ENCODE measurements around the gene WDR45B.
"Not testable (repeated sequence)": the region's sequence is repeated elsewhere in the genome, so short reads cannot be mapped to it uniquely, and the experiment has no call there.

The WDR45B gene

DNA sequence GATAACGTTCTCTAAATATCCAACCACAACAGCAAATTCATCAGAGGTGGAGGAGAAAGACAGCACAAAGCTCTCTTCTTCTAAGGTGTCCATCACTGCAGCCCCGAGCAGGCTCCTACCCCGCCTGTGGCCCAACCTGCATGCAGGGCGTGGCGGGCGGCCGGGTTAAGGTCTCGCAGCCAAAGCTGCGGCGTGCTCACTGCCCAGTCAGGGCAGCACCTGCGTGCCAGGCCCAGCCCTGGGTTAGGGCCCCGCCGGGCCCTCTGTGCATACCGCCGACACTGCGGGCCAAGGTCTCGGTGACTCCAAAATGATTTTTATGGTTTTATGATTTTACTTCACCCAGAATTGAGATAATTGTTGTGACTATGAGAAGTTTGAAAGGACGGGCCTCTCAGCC, 70.9 kb downstream of the WDR45B start:
- no peak for DNase-seq

DNA sequence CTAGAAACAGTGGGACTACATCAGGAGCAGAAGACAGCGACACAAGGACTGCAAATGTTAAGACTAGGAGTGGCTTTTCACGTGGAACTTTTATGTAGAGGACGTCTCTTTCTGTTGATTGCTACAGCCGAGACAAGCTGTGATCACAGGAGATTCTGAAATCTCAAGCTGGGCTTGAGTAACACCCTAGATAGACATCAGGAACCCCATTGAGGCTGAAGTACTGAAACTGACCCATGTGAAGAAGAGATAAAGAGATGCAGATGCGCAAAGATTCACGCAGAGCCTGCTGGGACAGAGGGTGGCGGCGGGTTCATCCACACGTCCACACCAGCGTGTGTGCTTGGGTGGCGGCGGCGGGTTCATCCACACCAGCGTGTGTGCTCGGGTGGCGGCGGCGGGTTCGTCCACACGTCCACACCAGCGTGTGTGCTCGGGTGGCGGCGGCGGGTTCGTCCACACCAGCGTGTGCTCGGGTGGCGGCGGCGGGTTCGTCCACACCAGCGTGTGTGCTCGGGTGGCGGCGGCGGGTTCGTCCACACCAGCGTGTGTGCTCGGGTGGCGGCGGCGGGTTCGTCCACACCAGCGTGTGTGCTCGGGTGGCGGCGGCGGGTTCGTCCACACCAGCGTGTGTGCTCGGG, 72.5 kb downstream of the WDR45B start:
- DNase-seq, result not testable (repeated sequence)

GRCh38 chr17:82574041-82574440, 74.2 kb downstream of the WDR45B start:
- DNase-seq, result no peak

DNA sequence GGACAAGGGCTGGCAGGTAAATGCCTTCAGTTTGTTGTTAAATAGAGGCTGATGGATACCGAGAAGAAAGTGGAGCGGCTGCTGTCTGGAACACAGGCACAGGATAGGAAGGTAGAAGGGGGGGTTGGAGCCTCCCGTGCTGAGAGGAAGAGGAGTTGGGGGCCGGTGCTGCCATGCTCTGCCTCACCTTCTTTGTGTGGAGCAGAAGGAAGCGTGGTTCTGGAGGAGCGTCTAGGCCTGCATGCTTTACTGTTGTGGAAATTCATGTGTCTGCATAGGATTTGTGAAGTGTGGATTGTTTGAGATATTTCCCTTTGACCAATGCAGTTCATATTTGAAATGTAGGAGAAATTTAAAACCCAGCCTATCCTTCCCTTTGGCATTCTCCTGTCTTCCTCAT, 76.4 kb downstream of the WDR45B start:
- DNase-seq, result no peak

GRCh38 chr17:82570277-82570676, 78.0 kb downstream of the WDR45B start:
- DNase-seq, result no peak

- DNase-seq, result no peak
These were observed 78.6 kb downstream of the WDR45B start for GRCh38 chr17:82569621-82570020.

- DNase-seq, result no peak
These were observed 79.2 kb downstream of the WDR45B start for GRCh38 chr17:82568997-82569393.

DNA sequence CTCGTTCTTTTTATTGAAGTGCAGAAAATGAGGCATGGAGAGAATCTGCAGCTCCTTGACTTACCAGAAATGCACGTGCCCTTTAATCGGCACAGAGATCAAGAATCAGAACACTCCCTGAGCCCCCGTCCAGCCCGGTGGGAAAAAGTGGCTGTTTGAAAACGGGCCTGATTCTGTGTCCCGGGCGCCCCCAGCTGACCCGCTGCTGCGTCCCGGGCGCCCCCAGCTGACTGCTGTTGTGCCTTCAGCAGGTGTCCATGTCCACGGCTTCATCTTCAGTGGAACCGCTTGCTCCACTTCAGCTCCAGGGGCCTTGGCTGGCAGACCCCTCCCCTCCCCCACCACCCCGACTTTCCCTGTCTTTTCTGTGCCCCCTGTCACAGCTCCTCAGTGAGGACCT, 81.0 kb downstream of the WDR45B start:
- DNase-seq, result no peak

DNA sequence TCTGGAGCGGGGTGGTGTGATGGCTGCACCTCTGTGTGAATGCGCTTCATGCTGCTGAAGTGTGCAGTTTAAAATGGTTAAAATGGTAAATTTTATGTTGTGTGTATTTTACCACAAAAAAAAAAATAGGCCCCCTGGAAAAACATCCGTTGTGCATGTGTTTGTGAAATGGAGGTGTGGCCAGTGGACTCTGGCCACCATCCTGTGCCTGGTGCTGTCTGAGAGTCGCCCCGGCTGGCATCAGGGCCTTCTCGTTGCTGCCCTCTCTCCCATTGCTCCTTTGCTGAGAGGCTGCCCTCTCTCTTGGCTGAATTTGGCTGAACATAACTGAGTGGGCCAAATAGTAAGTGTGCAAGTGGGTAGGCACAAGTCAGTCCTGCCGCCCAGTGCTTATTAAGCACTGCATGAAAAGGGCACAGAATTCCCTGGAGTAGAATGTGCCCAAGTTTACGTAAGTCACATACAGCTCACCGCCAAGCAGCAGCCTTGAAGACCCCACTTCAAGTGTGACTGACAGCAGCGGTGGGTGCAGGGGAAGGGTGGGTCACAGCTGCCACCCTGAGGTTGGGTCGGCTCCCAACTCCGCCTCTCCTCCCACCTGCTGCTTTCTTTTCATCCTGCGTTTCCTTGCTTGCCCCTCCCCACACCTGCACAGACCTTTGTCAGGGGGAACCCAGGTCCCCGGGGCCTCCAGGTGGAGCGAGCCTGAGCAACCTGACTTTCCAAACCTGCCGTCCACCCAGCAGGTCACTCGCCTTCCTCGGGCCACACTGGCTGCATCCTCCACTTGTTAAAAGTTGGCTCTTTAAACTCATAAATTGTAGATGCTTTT, 81.9 kb downstream of the WDR45B start:
- DNase-seq, result no peak

DNA sequence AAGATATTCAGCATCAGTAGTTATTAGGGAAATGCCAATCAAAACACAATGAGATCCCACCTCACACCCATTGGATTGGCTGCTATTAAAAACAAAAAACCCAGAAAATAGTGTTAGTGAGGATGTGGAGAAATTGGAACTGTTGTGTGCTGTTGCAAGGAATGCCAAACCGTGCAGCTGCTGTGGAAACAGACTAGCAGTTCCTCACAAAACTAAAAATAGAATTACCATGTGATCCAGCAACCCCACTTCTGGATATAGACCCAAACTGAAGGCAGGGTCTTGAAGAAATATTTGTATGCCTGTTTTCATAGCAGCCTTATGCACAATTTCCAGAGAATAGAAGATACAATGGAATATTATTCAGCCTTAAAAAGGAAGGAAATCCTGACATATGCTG, 82.7 kb downstream of the WDR45B start:
- DNase-seq, result no peak
